ENCODE results near the gene HPN.
A peak's percentile ranks its signal among the peaks of the same experiment; 100 is the strongest.

Gene HPN

DNA sequence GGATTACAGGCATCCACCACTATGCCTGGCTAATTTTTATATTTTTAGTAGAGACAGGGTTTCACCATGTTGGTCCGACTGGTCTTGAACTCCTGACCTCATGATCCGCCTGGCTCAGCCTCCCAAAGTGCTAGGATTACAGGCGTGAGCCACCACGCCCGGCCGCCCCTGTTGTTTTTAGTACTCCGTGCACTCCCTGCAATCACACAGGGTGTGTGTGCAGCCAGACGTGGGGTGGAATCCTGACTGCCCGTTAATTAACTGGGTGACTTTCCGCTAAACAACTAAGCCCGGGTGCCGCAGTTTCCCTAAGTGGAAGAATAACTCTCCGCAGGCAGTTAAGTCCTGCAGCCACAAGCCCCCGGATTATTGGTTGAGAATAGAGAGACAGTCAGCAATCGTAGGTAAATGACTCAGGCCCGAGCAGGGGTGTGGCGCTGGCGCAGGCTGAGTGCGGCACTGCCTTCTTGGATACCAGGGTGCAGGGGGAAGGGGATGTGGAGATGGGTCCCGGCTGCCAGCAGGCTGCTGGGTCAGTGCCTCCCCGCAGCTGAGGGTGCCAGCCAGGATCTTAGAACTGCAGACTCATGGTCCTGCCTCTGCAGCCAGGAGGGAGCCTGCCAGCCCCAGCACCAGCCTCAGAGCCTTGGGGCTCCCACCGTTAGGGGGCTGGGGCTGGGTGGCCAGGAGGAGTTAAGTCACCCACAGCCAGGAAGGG, 68.0 kb downstream of the HPN start:
- H2BK12ac ChIP-seq (ENCODE audit: low read length): no peak overlapping the region
- no peak overlapping the region for H3K9ac ChIP-seq (ENCODE audit: low read depth, low read length, poor library complexity)
- no peak overlapping the region for H3K4ac ChIP-seq (ENCODE audit: low read length)
- no peak overlapping the region for H2BK5ac ChIP-seq (ENCODE audit: low read length)
- no peak overlapping the region for H4K91ac ChIP-seq (ENCODE audit: low read depth, low read length, poor library complexity)
- no peak overlapping the region for H3K4me2 ChIP-seq (ENCODE audit: insufficient read depth, low read length, poor library complexity, severe bottlenecking)
- no peak overlapping the region for H3K23ac ChIP-seq (ENCODE audit: low read depth, low read length, poor library complexity)
- no peak overlapping the region for H2BK120ac ChIP-seq (ENCODE audit: low read depth, low read length)
- H2AK5ac ChIP-seq (ENCODE audit: low read depth, low read length): no peak overlapping the region
- no peaks in the 10 kb centered on the region for H3K79me1 ChIP-seq (ENCODE audit: low read depth, low read length)
- no peak overlapping the region for H2AFZ ChIP-seq (ENCODE audit: low read length)
- H3K4me1 ChIP-seq (ENCODE audit: control insufficient read depth in 2 of 2, insufficient read depth in 1 of 2, low read depth in 1 of 2, low read length in 2 of 2): peaks cover 0 to 5% of the 10 kb centered on the region in 2 donors
- peak overlapping the region; percentile 53 for H3K18ac ChIP-seq (ENCODE audit: low read length)
- no peak overlapping the region for H3K14ac ChIP-seq (ENCODE audit: low read length)
- no peak overlapping the region for H2BK15ac ChIP-seq (ENCODE audit: low read length)
- no peak overlapping the region for H3K4me3 ChIP-seq (ENCODE audit: low read length in 2 of 2)
- no peaks in the 10 kb centered on the region for H3K9me3 ChIP-seq (replicated peaks in 1 of 2; ENCODE audit: control insufficient read depth in 2 of 2, insufficient read depth in 1 of 2, low read depth in 1 of 2, low read length in 2 of 2)
- DNase-seq (ENCODE audit: low spot score): no peak
- no peak overlapping the region for H4K8ac ChIP-seq (ENCODE audit: low read depth, low read length)
- no peaks in the 10 kb centered on the region for H3K36me3 ChIP-seq (replicated peaks in 1 of 2; ENCODE audit: control insufficient read depth in 2 of 2, insufficient read depth in 2 of 2, low read length in 2 of 2)
- WGBS, 2 donors (ENCODE audit: extremely low coverage in 2 of 2, insufficient read length in 2 of 2, insufficient replicate concordance in 1 of 2): no CpG with 5 or more reads among the region's 22 CpGs
- H3K27me3 ChIP-seq (ENCODE audit: control insufficient read depth in 3 of 3, insufficient read depth in 3 of 3, low read depth in 1 of 3, low read length in 3 of 3): peaks cover 0 to 6% (median 0%) of the 10 kb centered on the region in 3 experiments
- no peak overlapping the region for H3K27ac ChIP-seq (replicated peaks; ENCODE audit: low read length)

DNA sequence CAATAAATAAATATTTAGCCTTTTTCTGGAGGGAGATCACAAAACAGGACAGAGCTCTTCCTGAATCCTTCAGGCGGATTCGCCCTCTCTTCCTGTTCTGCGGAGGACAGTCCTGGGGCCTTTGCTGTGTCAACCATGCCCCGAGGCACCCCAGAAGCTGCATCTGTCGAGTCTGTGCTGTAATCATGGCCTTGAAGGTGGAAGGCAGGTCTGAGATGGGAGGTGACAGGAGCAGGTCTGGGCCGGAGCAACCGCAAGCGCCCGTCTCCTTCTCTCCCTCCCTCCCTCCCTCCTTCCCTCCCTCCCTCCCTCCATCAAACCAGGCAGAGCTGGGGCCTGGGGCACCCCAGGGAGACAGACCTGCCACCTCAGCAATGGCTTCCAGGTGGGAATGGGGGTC, 69.5 kb downstream of the HPN start:
- H3K14ac ChIP-seq (ENCODE audit: low read length): no peak overlapping the region
- H2AFZ ChIP-seq (ENCODE audit: low read length): no peak overlapping the region
- H4K91ac ChIP-seq (ENCODE audit: low read depth, low read length, poor library complexity): no peak overlapping the region
- H3K4me1 ChIP-seq (ENCODE audit: control insufficient read depth in 2 of 2, insufficient read depth in 1 of 2, low read depth in 1 of 2, low read length in 2 of 2): peaks cover 0 to 14% of the 10 kb centered on the region in 2 donors
- no peak overlapping the region for H3K4ac ChIP-seq (ENCODE audit: low read length)
- H4K8ac ChIP-seq (ENCODE audit: low read depth, low read length): no peak overlapping the region
- WGBS, 2 donors (ENCODE audit: extremely low coverage in 2 of 2, insufficient read length in 2 of 2, insufficient replicate concordance in 1 of 2): no CpG with 5 or more reads among the region's 9 CpGs
- no peak overlapping the region for H3K27ac ChIP-seq (replicated peaks; ENCODE audit: low read length)
- no peak overlapping the region for H2BK5ac ChIP-seq (ENCODE audit: low read length)
- no peak overlapping the region for H2BK12ac ChIP-seq (ENCODE audit: low read length)
- H3K4me2 ChIP-seq (ENCODE audit: insufficient read depth, low read length, poor library complexity, severe bottlenecking): no peak overlapping the region
- H2BK120ac ChIP-seq (ENCODE audit: low read depth, low read length): no peak overlapping the region
- DNase-seq (ENCODE audit: low spot score): no peak
- no peaks in the 10 kb centered on the region for H3K9me3 ChIP-seq (replicated peaks in 1 of 2; ENCODE audit: control insufficient read depth in 2 of 2, insufficient read depth in 1 of 2, low read depth in 1 of 2, low read length in 2 of 2)
- no peaks in the 10 kb centered on the region for H3K79me1 ChIP-seq (ENCODE audit: low read depth, low read length)
- H2BK15ac ChIP-seq (ENCODE audit: low read length): no peak overlapping the region
- no peak overlapping the region for H3K23ac ChIP-seq (ENCODE audit: low read depth, low read length, poor library complexity)
- H3K36me3 ChIP-seq (replicated peaks in 1 of 2; ENCODE audit: control insufficient read depth in 2 of 2, insufficient read depth in 2 of 2, low read length in 2 of 2): no peaks in the 10 kb centered on the region
- no peak overlapping the region for H2AK5ac ChIP-seq (ENCODE audit: low read depth, low read length)
- H3K27me3 ChIP-seq (ENCODE audit: control insufficient read depth in 3 of 3, insufficient read depth in 3 of 3, low read depth in 1 of 3, low read length in 3 of 3): peaks cover 0 to 6% (median 0%) of the 10 kb centered on the region in 3 experiments
- H3K18ac ChIP-seq (ENCODE audit: low read length): no peak overlapping the region
- no peak overlapping the region for H3K9ac ChIP-seq (ENCODE audit: low read depth, low read length, poor library complexity)
- no peak overlapping the region for H3K4me3 ChIP-seq (ENCODE audit: low read length in 2 of 2)

GRCh38 chr19:35112995-35113688, 71.6 kb downstream of the HPN start:
- no peak overlapping the region for H2AK5ac ChIP-seq (ENCODE audit: low read depth, low read length)
- H3K4ac ChIP-seq (ENCODE audit: low read length): no peak overlapping the region
- H3K18ac ChIP-seq (ENCODE audit: low read length): no peak overlapping the region
- H3K4me2 ChIP-seq (ENCODE audit: insufficient read depth, low read length, poor library complexity, severe bottlenecking): no peak overlapping the region
- H3K36me3 ChIP-seq (replicated peaks in 1 of 2; ENCODE audit: control insufficient read depth in 2 of 2, insufficient read depth in 2 of 2, low read length in 2 of 2): no peaks in the 10 kb centered on the region
- no peak for DNase-seq (ENCODE audit: low spot score)
- peaks cover 0 to 11% of the 10 kb centered on the region in 2 donors for H3K4me1 ChIP-seq (ENCODE audit: control insufficient read depth in 2 of 2, insufficient read depth in 1 of 2, low read depth in 1 of 2, low read length in 2 of 2)
- no peak overlapping the region for H4K91ac ChIP-seq (ENCODE audit: low read depth, low read length, poor library complexity)
- H3K27me3 ChIP-seq (ENCODE audit: control insufficient read depth in 3 of 3, insufficient read depth in 3 of 3, low read depth in 1 of 3, low read length in 3 of 3): peaks cover 0 to 13% (median 0%) of the 10 kb centered on the region in 3 experiments
- H3K79me1 ChIP-seq (ENCODE audit: low read depth, low read length): no peaks in the 10 kb centered on the region
- no peak overlapping the region for H2BK15ac ChIP-seq (ENCODE audit: low read length)
- no peaks in the 10 kb centered on the region for H3K9me3 ChIP-seq (replicated peaks in 1 of 2; ENCODE audit: control insufficient read depth in 2 of 2, insufficient read depth in 1 of 2, low read depth in 1 of 2, low read length in 2 of 2)
- H3K23ac ChIP-seq (ENCODE audit: low read depth, low read length, poor library complexity): no peak overlapping the region
- H2BK120ac ChIP-seq (ENCODE audit: low read depth, low read length): no peak overlapping the region
- H3K4me3 ChIP-seq (ENCODE audit: low read length in 2 of 2): peak overlapping the region in 1 of 2 donors; percentile 62
- no peak overlapping the region for H2BK5ac ChIP-seq (ENCODE audit: low read length)
- peak overlapping the region; percentile 54 for H3K9ac ChIP-seq (ENCODE audit: low read depth, low read length, poor library complexity)
- no peak overlapping the region for H4K8ac ChIP-seq (ENCODE audit: low read depth, low read length)
- no peak overlapping the region for H3K27ac ChIP-seq (replicated peaks; ENCODE audit: low read length)
- WGBS, 2 donors (ENCODE audit: extremely low coverage in 2 of 2, insufficient read length in 2 of 2, insufficient replicate concordance in 1 of 2): no CpG with 5 or more reads among the region's 15 CpGs
- H3K14ac ChIP-seq (ENCODE audit: low read length): no peak overlapping the region
- no peak overlapping the region for H2AFZ ChIP-seq (ENCODE audit: low read length)
- H2BK12ac ChIP-seq (ENCODE audit: low read length): no peak overlapping the region
